K562 treated with DMSO at 1 percent for 48 hours (cell line): ENCODE data around the gene FGFBP2. TPM values are rescaled to one million over a fixed set of nuclear protein-coding genes. Genes with fewer than 3 reads are reported as not detected.

ENCODE experiments used
- total RNA-seq: library from RNA; unstranded; fragments of 300-600 nt; gene quantifications from 2 replicates; pipeline ENCODE4 v1.2.3, GENCODE V29; 2022; ENCODE audit warnings: low replicate concordance; ENCODE audit errors: extremely low read depth

The FGFBP2 gene, protein sequence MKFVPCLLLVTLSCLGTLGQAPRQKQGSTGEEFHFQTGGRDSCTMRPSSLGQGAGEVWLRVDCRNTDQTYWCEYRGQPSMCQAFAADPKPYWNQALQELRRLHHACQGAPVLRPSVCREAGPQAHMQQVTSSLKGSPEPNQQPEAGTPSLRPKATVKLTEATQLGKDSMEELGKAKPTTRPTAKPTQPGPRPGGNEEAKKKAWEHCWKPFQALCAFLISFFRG
- total RNA-seq, result not detected in 2 replicates

GRCh38 chr4:15963001-15963451 lies at the start of gene FGFBP2:
Gene FGFBP2, minus strand, starts transcription at chr4:15963175. Its CDS starts 46 bp downstream, at chr4:15963129.

DNA sequence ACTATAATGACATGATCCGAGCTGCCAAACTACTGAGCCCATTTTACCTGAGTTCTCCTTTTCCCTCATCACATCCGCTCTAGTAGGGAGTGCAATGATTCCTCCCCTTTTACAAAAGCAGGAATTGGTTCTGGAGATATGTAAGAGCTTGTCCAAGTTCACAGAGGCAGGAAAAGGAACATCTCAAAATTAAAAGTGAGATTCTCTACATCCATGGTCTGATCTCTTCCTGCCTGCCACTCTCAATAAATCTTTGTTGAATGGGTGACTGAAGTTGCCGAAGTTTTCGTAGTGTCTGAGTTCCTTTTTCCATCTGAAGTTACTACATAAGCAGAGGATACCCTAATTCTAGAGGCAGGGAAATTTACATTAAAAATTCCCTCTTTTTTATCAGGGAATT lies 24.3 kb downstream of the FGFBP2 start, which contains the start of gene FGFBP1:
Gene FGFBP1, minus strand, starts transcription at position 101 of the 400 bp plus-strand sequence. CDS start 2,108 bp downstream, outside the sequence.

Other genes with a start within 250 kb of the FGFBP2 start
- gene CD38, start 184.8 kb downstream of the FGFBP2 start, total RNA-seq, result not detected in 2 replicates
- gene FGFBP1, start 24.4 kb downstream of the FGFBP2 start, total RNA-seq, result not detected in 2 replicates
- gene PROM1, start 120.8 kb upstream of the FGFBP2 start, total RNA-seq, result not detected in 2 replicates